Panc1 (cell line): ENCODE data around the gene TENT5C.

Experiments
- CTCF ChIP-seq: fragments of 450-650 bp; IDR thresholded peaks from 2 replicates; pipeline ENCODE4 v1.5.1; 2017; ENCODE audit warnings: mild to moderate bottlenecking
- POLR2AphosphoS5 ChIP-seq: IDR thresholded peaks from 2 replicates; pipeline ENCODE4 v1.6.1; 2012; ENCODE audit warnings: mild to moderate bottlenecking, low read depth, low read length, moderate library complexity
- REST ChIP-seq, 2 experiments: IDR thresholded peaks; 2 replicates each; pipeline ENCODE4 v1.6.1; 2011 to 2012; ENCODE audit warnings: low read depth in 2 of 2, control low read depth in 1 of 2, low read length in 1 of 2, mild to moderate bottlenecking in 1 of 2, moderate library complexity in 1 of 2; ENCODE audit not compliant: insufficient read depth in 1 of 2
- TCF7L2 ChIP-seq: IDR thresholded peaks from 2 replicates; pipeline ENCODE4 v1.6.1; 2011; ENCODE audit warnings: mild to moderate bottlenecking, low read depth, low read length, inconsistent platforms

- TF ChIP-seq CTCF = no peak
- no peak for TF ChIP-seq TCF7L2
- no peak for TF ChIP-seq REST (IDR thresholded peaks at IDR 0.05; ENCODE audit: insufficient read depth in 1 of 2, low read depth in 2 of 2, low read length in 1 of 2)
- no peak for TF ChIP-seq POLR2AphosphoS5
Measured at GRCh38 chr1:117657031-117657430, 51.2 kb downstream of the TENT5C start.
